GM23338 (cell line): Measurements from ENCODE around the gene FUCA1. TPM values are rescaled to one million over a fixed set of nuclear protein-coding genes. Genes with fewer than 3 reads are reported as not detected.

Source experiments
- ATAC-seq: fragments of 200-7000 bp; cut with Tn5 transposase; 3 replicates; pipeline ENCODE4 v1.9.1; 2020
- DNase-seq: peaks from one replicate; pipeline ENCODE4 v3.0.0-alpha.2; 2015; ENCODE audit warnings: low spot score
- H2AFZ ChIP-seq: fragments of 200-600 bp; sonication (generic); 2 replicates; pipeline ENCODE4 v1.8.0; 2016; ENCODE audit warnings: antibody characterized with exemption, mild to moderate bottlenecking, moderate library complexity
- H3F3A ChIP-seq: fragments of 200-600 bp; sonication (generic); replicated peaks from 2 replicates; pipeline ENCODE4 v1.8.0; 2017; ENCODE audit warnings: antibody characterized with exemption, mixed run types, low read depth
- H3K27ac ChIP-seq: fragments of 200-600 bp; sonication (generic); 2 replicates; pipeline ENCODE4 v1.6.1; 2016; ENCODE audit warnings: low read depth
- H3K27me3 ChIP-seq: fragments of 200-600 bp; sonication (generic); 2 replicates; pipeline ENCODE4 v1.8.0; 2016; ENCODE audit warnings: mild to moderate bottlenecking, mixed run types, moderate library complexity; ENCODE audit not compliant: insufficient read depth
- H3K36me3 ChIP-seq: fragments of 200-600 bp; sonication (generic); 2 replicates; pipeline ENCODE4 v1.8.0; 2016; ENCODE audit warnings: mild to moderate bottlenecking; ENCODE audit not compliant: insufficient read depth
- H3K4me1 ChIP-seq: fragments of 200-600 bp; sonication (generic); 2 replicates; pipeline ENCODE4 v1.8.0; 2016; ENCODE audit warnings: mild to moderate bottlenecking, moderate library complexity; ENCODE audit not compliant: insufficient read depth
- H3K4me2 ChIP-seq: fragments of 200-600 bp; sonication (generic); 2 replicates; pipeline ENCODE4 v1.7.1; 2017; ENCODE audit warnings: mixed run types
- H3K4me3 ChIP-seq: fragments of 200-600 bp; sonication (generic); 2 replicates; pipeline ENCODE4 v1.6.1; 2016; ENCODE audit warnings: mixed run types
- H3K79me2 ChIP-seq: fragments of 200-600 bp; sonication (generic); replicated peaks from 2 replicates; pipeline ENCODE4 v1.8.0; 2017; ENCODE audit warnings: mild to moderate bottlenecking; ENCODE audit not compliant: insufficient read depth
- H3K9me2 ChIP-seq: fragments of 200-600 bp; sonication (generic); 2 replicates; pipeline ENCODE4 v1.8.0; 2017; ENCODE audit not compliant: insufficient read depth
- H4K20me1 ChIP-seq: fragments of 200-600 bp; sonication (generic); replicated peaks from 2 replicates; pipeline ENCODE4 v1.8.0; 2017; ENCODE audit warnings: mild to moderate bottlenecking; ENCODE audit not compliant: insufficient read depth
- H3K27ac Mint-ChIP-seq: 2 replicates; pipeline ENCODE4 v1.8.0; 2020; ENCODE audit warnings: inconsistent platforms, mild to moderate bottlenecking, moderate library complexity, mixed read lengths
- H3K27me3 Mint-ChIP-seq: 3 replicates; pipeline ENCODE4 v1.8.0; 2022; ENCODE audit warnings: low read depth, mild to moderate bottlenecking, moderate library complexity, mixed read lengths, inconsistent platforms; ENCODE audit not compliant: insufficient read depth, poor library complexity
- H3K36me3 Mint-ChIP-seq: 3 replicates; pipeline ENCODE4 v1.8.0; 2021; ENCODE audit warnings: low read depth, mild to moderate bottlenecking, inconsistent platforms, moderate library complexity, mixed read lengths
- H3K4me1 Mint-ChIP-seq: 3 replicates; pipeline ENCODE4 v1.8.0; 2020; ENCODE audit warnings: mild to moderate bottlenecking, inconsistent platforms, mixed read lengths
- H3K4me3 Mint-ChIP-seq: 3 replicates; pipeline ENCODE4 v1.8.0; 2021; ENCODE audit warnings: moderate library complexity, mild to moderate bottlenecking, inconsistent platforms, mixed read lengths
- H3K9me3 Mint-ChIP-seq: 3 replicates; pipeline ENCODE4 v1.8.0; 2020; ENCODE audit warnings: moderate library complexity, mild to moderate bottlenecking, inconsistent platforms, mixed read lengths
- CREB1 ChIP-seq: fragments of 250-450 bp; sonication (Bioruptor Pico); IDR thresholded peaks from 2 replicates; pipeline ENCODE4 v1.5.0; 2020; ENCODE audit warnings: low read depth, mild to moderate bottlenecking, moderate library complexity
- CTCF ChIP-seq, 2 experiments: fragments of 200-600 bp in 1 of 2; sonication (generic) in 1 of 2; conservative IDR thresholded peaks; 2 replicates each; pipeline versions ENCODE4 v1.5.1 to v1.6.1; 2016 to 2017; ENCODE audit warnings: antibody characterized with exemption in 2 of 2, low read depth in 2 of 2, mild to moderate bottlenecking in 2 of 2, moderate library complexity in 1 of 2
- JUNB ChIP-seq: IDR thresholded peaks from one replicate; pipeline ENCODE4 v1.6.1; 2016; ENCODE audit warnings: antibody characterized with exemption; ENCODE audit not compliant: unreplicated experiment
- NANOG ChIP-seq: IDR thresholded peaks from 2 replicates; pipeline ENCODE4 v1.6.1; 2016; ENCODE audit warnings: antibody characterized with exemption, borderline replicate concordance
- POLR2AphosphoS5 ChIP-seq: IDR thresholded peaks from 2 replicates; pipeline ENCODE4 v1.6.1; 2016; ENCODE audit warnings: antibody characterized with exemption, low read depth
- STAT1 ChIP-seq: IDR thresholded peaks from one replicate; pipeline ENCODE4 v1.6.1; 2016; ENCODE audit warnings: antibody characterized with exemption; ENCODE audit not compliant: unreplicated experiment
- ZNF331 ChIP-seq: fragments of 250-450 bp; sonication (Bioruptor Pico); IDR thresholded peaks from 2 replicates; pipeline ENCODE4 v1.5.0; 2020; ENCODE audit warnings: low read depth, mild to moderate bottlenecking, moderate library complexity
- ZNF462 ChIP-seq: fragments of 250-450 bp; sonication (Bioruptor Pico); IDR thresholded peaks from 2 replicates; pipeline ENCODE4 v1.5.0; 2020; ENCODE audit warnings: mild to moderate bottlenecking, moderate library complexity
- polyA plus RNA-seq: library from polyadenylated mRNA; unstranded; fragments of >200 nt; fragmentation: Nextera tagmentation; extraction: Ambion mirVana; gene quantifications from 2 replicates; pipeline ENCODE4 v1.2.1, GENCODE V29; 2016
- total RNA-seq: library from RNA; depleted of rRNA; stranded (reverse); fragments of >200 nt; shearing (Covaris generic); gene quantifications from 2 replicates; pipeline ENCODE4 v1.2.3, GENCODE V29; 2014
- TF ChIP-seq, protein P1 (sequence below): IDR thresholded peaks from 2 replicates; pipeline ENCODE4 v1.6.1; 2016; ENCODE audit warnings: antibody characterized with exemption

The FUCA1 gene
- total and polyA plus RNA-seq, 2 experiments from 2014 or later: 4.4 to 8.5 TPM

DNA sequence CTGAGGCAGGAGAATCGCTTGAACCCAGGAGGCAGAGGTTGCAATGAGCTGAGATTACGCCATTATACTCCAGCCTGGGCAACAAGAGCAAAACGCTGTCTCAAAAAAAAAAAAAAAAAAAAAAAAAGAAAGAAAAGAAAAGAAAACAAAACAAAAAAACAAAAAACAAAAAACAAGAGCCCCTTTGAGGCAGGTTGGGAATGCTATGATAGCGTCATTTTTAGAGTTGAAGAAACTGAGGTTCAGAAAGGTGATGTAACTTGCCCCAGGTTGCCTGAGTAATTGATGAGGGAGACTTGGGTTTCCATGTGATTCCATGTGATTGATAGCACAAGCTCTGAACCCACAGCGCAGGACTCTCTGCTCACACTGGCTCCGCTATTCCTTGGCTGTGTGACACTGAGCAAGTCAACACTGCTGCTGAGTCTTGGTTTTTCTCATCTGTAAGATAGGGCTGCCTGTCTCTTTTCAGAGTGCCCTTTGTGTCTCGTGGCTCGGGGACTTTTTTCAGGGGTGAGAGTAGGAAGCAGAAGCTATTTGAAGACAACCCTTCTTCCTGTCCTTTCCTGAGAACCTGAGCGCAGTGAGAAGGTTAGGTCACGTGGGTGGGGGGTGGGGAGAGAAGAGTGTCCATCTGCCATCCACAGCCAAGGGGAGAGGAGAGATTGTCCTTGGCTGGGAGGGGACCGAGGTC lies 42.6 kb upstream of the FUCA1 start:
- no peaks in the 10 kb centered on the region for H3K79me2 ChIP-seq
- H4K20me1 ChIP-seq: no peaks in the 10 kb centered on the region
- DNase-seq: no peak
- Mint-ChIP-seq H3K27ac (no peak overlapping the region), H3K36me3 (no peaks in the 10 kb centered on the region), H3K4me1 (peaks cover 4% of the 10 kb centered on the region; the same call in 2 of the 3 replicates), H3K27me3 (peaks cover 2% of the 10 kb centered on the region), H3K4me3 (no peak overlapping the region), H3K9me3 (no peaks in the 10 kb centered on the region)
- no peak overlapping the region for H3K4me3 ChIP-seq
- H3F3A ChIP-seq: no peaks in the 10 kb centered on the region
- no peak overlapping the region for H3K27ac ChIP-seq
- H3K4me1 ChIP-seq: no peaks in the 10 kb centered on the region; the same call in 1 of the 2 replicates
- peak overlapping the region; percentile 82; the same call in 1 of the 2 replicates for H2AFZ ChIP-seq
- H3K36me3 ChIP-seq: no peaks in the 10 kb centered on the region
- no peaks in the 10 kb centered on the region for H3K9me2 ChIP-seq
- TF ChIP-seq POLR2AphosphoS5 (no peak), CTCF (conservative IDR thresholded peaks at IDR 0.05; ENCODE audit: low read depth in 2 of 2) (no peak)
- TF ChIP-seq, protein P1, sequence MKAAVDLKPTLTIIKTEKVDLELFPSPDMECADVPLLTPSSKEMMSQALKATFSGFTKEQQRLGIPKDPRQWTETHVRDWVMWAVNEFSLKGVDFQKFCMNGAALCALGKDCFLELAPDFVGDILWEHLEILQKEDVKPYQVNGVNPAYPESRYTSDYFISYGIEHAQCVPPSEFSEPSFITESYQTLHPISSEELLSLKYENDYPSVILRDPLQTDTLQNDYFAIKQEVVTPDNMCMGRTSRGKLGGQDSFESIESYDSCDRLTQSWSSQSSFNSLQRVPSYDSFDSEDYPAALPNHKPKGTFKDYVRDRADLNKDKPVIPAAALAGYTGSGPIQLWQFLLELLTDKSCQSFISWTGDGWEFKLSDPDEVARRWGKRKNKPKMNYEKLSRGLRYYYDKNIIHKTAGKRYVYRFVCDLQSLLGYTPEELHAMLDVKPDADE: no peak
- no peak for ATAC-seq
- H3K27me3 ChIP-seq: no peaks in the 10 kb centered on the region
- H3K4me2 ChIP-seq: no peak overlapping the region

DNA sequence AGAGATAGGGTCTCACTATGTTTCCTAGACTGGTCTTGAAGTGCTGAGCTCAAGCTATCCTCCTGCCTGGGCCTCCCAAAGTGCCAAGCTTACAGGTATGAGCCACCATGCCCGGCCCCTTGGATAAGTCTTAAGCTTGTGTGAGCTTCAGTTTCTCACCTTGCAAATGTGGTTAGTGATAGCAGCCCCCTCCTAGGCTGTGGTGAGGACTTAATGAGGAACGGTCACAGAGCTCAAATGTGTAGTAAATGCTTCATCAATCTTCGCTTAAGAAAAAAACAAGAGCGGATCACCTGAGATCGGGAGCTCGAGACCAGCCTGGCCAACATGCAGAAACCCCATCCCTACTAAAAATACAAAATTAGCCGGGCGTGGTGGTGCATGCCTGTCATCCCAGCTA lies 42.1 kb upstream of the FUCA1 start:
- Histone ChIP-seq H3F3A (no peaks in the 10 kb centered on the region), H3K4me1 (no peaks in the 10 kb centered on the region; the same call in 1 of the 2 replicates), H2AFZ (no peak overlapping the region), H3K27me3 (peaks cover under 1% of the 10 kb centered on the region; the same call in 1 of the 2 replicates), H3K79me2 (no peaks in the 10 kb centered on the region), H3K27ac (no peak overlapping the region), H3K4me2 (no peak overlapping the region), H3K4me3 (no peak overlapping the region), H3K9me2 (no peaks in the 10 kb centered on the region), H4K20me1 (no peaks in the 10 kb centered on the region), H3K36me3 (no peaks in the 10 kb centered on the region)
- Mint-ChIP-seq H3K4me1 (peaks cover 4% of the 10 kb centered on the region), H3K27me3 (peaks cover 4% of the 10 kb centered on the region), H3K9me3 (no peaks in the 10 kb centered on the region), H3K27ac (no peak overlapping the region), H3K36me3 (no peaks in the 10 kb centered on the region; the same call in 2 of the 3 replicates), H3K4me3 (no peak overlapping the region)
- DNase-seq (no peak), ATAC-seq (no peak)
- no peak for TF ChIP-seq STAT1
- no peak for TF ChIP-seq CREB1 (CRISPR knock-in tag)
- no peak for TF ChIP-seq POLR2AphosphoS5
- TF ChIP-seq ZNF462 (CRISPR knock-in tag): no peak
- TF ChIP-seq JUNB: no peak
- no peak for TF ChIP-seq ZNF331
- no peak for TF ChIP-seq NANOG
